ENCODE results near the gene SLX9. TPM values are rescaled to one million over a fixed set of nuclear protein-coding genes. Genes with fewer than 3 reads are reported as not detected.

The SLX9 gene
- polyA plus RNA-seq, 1 of the 3 experiments (the other 2 are of a cell fraction), result 42.9 TPM

GRCh38 chr21:44944596-44944995 is 4.8 kb downstream of the SLX9 start:
- H3F3A ChIP-seq (replicated peaks; ENCODE audit: insufficient read depth), result no peaks in the 10 kb centered on the region
- H3K27ac ChIP-seq (ENCODE audit: low read depth in 2 of 2, low read length in 1 of 2), result no peak overlapping the region
- no peaks in the 10 kb centered on the region for H3K9me3 ChIP-seq
- peaks cover 73% of the 10 kb centered on the region for H3K79me2 ChIP-seq (ENCODE audit: insufficient read depth)
- H4K20me1 ChIP-seq (ENCODE audit: insufficient read depth), result peaks cover 50% of the 10 kb centered on the region
- TF ChIP-seq POLR2AphosphoS5 (IDR thresholded peaks at IDR 0.05; ENCODE audit: low read depth, low read length) (no peak), RCOR1 (IDR thresholded peaks at IDR 0.05; ENCODE audit: low read length) (no peak), ELF1 (IDR thresholded peaks at IDR 0.05) (no peak), REST (IDR thresholded peaks at IDR 0.05; ENCODE audit: low read depth, low read length) (no peak), YY1 (IDR thresholded peaks at IDR 0.05; ENCODE audit: low read depth) (no peak), GATA2 (CRISPR knock-in tag; IDR thresholded peaks at IDR 0.05) (no peak), MEF2A (IDR thresholded peaks at IDR 0.05; ENCODE audit: borderline replicate concordance, low read depth) (no peak), ZBTB33 (IDR thresholded peaks at IDR 0.05; ENCODE audit: borderline replicate concordance, low read depth) (no peak), IRF3 (IDR thresholded peaks at IDR 0.05; ENCODE audit: low read depth, low read length) (no peak)
- no peak overlapping the region for H3K9ac ChIP-seq
- H3K36me3 ChIP-seq (replicated peaks in 1 of 2; ENCODE audit: control insufficient read depth in 1 of 2, insufficient read depth in 2 of 2, low read length in 1 of 2), result peaks cover 4 to 34% of the 10 kb centered on the region in 2 experiments
- no peaks in the 10 kb centered on the region for H3K9me2 ChIP-seq
- no peak for DNase-seq
- POLR2A ChIA-PET, result no interaction called here
- 89% methylated on average over 8 of the region's 10 CpGs for WGBS (ENCODE audit: low lambda C conversion rate)
- no peak overlapping the region for H2AFZ ChIP-seq (ENCODE audit: low read depth)
- H3K4me2 ChIP-seq, result no peak overlapping the region
- H3K27me3 ChIP-seq (ENCODE audit: insufficient read depth), result no peaks in the 10 kb centered on the region
- peaks cover 8 to 13% of the 10 kb centered on the region in 2 experiments; a peak in 3 of 4 replicates for H3K4me1 ChIP-seq (ENCODE audit: control insufficient read depth in 1 of 2, insufficient read depth in 2 of 2, low read depth in 1 of 2, low read length in 1 of 2)
- CTCF ChIA-PET, result interaction anchor here (1.1 to 16.8 kb wide), 5 partner anchors 9 to 194 kb away, joined by 3 to 357 read pairs (median 5); no protein-coding TSS in a partner anchor
- H3K4me3 ChIP-seq (ENCODE audit: low read depth in 2 of 2, low read length in 1 of 2), result no peak overlapping the region

All from SK-N-SH (cell line).